ENCODE data around the gene RNF14.
A peak's percentile ranks its signal among the peaks of the same experiment; 100 is the strongest.

The RNF14 gene

DNA sequence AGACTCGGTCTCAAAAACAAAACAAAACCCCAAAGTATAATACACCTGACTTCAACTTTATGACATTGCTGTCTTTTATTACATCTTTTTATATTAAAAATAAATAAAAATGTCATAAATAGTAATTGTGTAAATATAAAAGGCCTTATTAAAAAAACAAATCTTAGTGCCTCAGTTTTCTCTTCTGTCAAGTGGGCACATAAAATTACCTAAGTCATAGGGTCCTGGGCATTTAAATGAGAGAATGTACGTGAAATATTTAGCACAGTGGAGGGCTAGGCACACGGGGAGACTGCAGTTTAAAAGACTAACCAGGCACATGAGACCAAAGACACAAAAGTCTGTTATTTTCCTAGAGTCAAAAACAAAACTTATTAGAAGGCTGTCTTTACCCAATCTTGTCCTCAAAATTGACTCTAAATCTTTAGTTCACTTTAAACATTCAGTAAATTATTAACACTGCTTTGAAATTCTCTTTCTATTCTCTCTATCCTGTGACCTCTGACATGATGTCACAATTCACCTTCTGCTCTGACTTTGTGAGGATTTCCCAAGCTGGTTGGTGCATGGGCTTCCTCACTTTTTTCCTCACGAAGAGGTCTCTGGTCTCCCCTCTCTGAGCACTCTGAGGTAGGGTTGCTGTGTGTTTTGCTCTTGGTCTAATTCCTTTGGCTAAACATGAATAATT, 2.5 kb upstream of the RNF14 start:
- TF ChIP-seq, protein P1, sequence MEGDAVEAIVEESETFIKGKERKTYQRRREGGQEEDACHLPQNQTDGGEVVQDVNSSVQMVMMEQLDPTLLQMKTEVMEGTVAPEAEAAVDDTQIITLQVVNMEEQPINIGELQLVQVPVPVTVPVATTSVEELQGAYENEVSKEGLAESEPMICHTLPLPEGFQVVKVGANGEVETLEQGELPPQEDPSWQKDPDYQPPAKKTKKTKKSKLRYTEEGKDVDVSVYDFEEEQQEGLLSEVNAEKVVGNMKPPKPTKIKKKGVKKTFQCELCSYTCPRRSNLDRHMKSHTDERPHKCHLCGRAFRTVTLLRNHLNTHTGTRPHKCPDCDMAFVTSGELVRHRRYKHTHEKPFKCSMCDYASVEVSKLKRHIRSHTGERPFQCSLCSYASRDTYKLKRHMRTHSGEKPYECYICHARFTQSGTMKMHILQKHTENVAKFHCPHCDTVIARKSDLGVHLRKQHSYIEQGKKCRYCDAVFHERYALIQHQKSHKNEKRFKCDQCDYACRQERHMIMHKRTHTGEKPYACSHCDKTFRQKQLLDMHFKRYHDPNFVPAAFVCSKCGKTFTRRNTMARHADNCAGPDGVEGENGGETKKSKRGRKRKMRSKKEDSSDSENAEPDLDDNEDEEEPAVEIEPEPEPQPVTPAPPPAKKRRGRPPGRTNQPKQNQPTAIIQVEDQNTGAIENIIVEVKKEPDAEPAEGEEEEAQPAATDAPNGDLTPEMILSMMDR (IDR thresholded peaks at IDR 0.05; ENCODE audit: poor library complexity, severe bottlenecking): no peak
- DNase-seq (ENCODE audit: low spot score) (no peak), ATAC-seq (ENCODE audit: low read depth) (no peak)
- no peaks in the 10 kb centered on the region for H3K9me3 ChIP-seq (ENCODE audit: severe bottlenecking)
- no peak overlapping the region for H3K27ac ChIP-seq (ENCODE audit: poor library complexity, severe bottlenecking)
- H3K4me3 ChIP-seq (ENCODE audit: severe bottlenecking): no peak overlapping the region
- H3K27me3 ChIP-seq (ENCODE audit: insufficient read depth, poor library complexity, severe bottlenecking): no peaks in the 10 kb centered on the region
- peaks cover 8% of the 10 kb centered on the region; the same call in 1 of the 2 replicates for H3K36me3 ChIP-seq (ENCODE audit: low read depth)
- H3K4me1 ChIP-seq (ENCODE audit: insufficient read depth, poor library complexity, severe bottlenecking): peaks cover 8% of the 10 kb centered on the region

DNA sequence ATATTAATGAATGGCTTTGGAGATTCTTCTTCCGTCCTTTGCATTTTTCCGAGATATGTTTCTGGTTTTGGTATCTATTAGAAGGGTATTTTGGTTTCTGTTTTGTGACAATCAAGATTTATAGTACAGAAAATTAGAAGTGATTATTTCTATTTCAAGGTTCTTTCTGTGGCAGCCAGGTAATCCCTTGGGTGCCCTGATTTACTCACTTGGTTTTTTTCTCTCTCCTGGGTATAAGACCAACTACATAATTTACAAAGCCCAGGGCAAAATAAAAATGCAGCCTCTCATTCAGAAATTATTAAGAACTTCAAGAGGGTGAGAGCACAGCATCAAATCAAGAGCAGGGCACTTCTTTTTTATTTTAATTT, 2.0 kb upstream of the RNF14 start:
- Histone ChIP-seq H3K36me3 (ENCODE audit: low read depth) (peaks cover 8% of the 10 kb centered on the region), H3K27ac (ENCODE audit: poor library complexity, severe bottlenecking) (no peak overlapping the region)
- DNase-seq (ENCODE audit: low spot score): no peak

DNA sequence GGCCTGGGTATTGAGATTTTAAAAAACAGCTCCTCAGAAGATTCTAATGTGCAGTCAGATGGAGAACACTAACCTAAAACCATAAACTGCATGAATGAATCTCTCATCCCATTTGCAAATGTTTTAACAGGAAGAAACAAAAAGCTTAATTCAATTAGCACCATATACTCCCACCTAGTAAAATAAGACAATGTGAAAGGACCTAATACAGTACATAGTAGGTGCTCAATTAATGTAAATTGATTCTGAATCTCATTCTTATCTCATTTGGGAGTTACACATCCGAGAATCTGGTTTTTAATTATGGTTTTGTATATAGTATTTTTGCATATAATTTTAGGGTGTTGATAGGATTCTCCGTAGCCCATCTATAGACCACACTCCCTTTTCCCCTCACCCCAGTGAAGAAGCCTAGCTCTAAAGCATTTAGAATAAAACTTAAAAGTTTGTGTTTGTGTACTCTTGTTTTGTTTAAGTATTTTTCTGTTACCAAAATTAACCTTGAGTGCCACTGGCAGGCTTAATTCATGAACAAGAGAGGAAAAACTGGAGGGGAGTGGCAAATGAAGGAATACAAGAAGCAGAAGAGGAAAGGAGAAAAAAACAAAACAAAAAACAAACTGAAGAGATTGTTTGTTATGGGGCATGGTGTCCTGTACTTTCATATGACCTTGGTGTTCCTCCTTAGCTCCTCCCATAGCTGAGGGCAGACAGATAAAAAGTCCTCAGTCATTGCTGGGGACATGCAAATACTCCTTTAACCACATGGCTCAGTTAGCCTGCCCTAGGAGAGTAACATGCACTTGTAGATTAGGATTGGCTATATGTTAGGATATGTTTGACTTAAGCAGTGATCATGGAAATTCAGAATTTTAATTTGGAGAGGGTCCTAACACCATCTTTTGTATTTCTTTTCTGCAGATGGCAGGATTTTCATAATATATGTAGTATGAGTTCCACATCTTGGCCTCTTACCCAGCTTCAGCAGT, 1.2 kb downstream of the RNF14 start:
- H3K27ac ChIP-seq (ENCODE audit: poor library complexity, severe bottlenecking): peak overlapping the region; percentile 75
- TF ChIP-seq, protein P1 (IDR thresholded peaks at IDR 0.05; ENCODE audit: poor library complexity, severe bottlenecking): no peak
- ATAC-seq (ENCODE audit: low read depth) (no peak), DNase-seq (ENCODE audit: low spot score) (no peak)
- peak overlapping the region; percentile 48 for H3K4me3 ChIP-seq (ENCODE audit: severe bottlenecking)
- no peaks in the 10 kb centered on the region for H3K9me3 ChIP-seq (ENCODE audit: severe bottlenecking)
- no peaks in the 10 kb centered on the region for H3K27me3 ChIP-seq (ENCODE audit: insufficient read depth, poor library complexity, severe bottlenecking)
- peaks cover 13% of the 10 kb centered on the region for H3K4me1 ChIP-seq (ENCODE audit: insufficient read depth, poor library complexity, severe bottlenecking)
- H3K36me3 ChIP-seq (ENCODE audit: low read depth): peaks cover 35% of the 10 kb centered on the region

More for the DNA sequence above, 2.0 kb upstream of the RNF14 start:
- ATAC-seq (ENCODE audit: low read depth): no peak
- H3K9me3 ChIP-seq (ENCODE audit: severe bottlenecking): no peaks in the 10 kb centered on the region
- TF ChIP-seq, protein P1 (IDR thresholded peaks at IDR 0.05; ENCODE audit: poor library complexity, severe bottlenecking): no peak
- H3K4me3 ChIP-seq (ENCODE audit: severe bottlenecking): no peak overlapping the region
- no peaks in the 10 kb centered on the region for H3K27me3 ChIP-seq (ENCODE audit: insufficient read depth, poor library complexity, severe bottlenecking)
- H3K4me1 ChIP-seq (ENCODE audit: insufficient read depth, poor library complexity, severe bottlenecking): peaks cover 8% of the 10 kb centered on the region

DNA sequence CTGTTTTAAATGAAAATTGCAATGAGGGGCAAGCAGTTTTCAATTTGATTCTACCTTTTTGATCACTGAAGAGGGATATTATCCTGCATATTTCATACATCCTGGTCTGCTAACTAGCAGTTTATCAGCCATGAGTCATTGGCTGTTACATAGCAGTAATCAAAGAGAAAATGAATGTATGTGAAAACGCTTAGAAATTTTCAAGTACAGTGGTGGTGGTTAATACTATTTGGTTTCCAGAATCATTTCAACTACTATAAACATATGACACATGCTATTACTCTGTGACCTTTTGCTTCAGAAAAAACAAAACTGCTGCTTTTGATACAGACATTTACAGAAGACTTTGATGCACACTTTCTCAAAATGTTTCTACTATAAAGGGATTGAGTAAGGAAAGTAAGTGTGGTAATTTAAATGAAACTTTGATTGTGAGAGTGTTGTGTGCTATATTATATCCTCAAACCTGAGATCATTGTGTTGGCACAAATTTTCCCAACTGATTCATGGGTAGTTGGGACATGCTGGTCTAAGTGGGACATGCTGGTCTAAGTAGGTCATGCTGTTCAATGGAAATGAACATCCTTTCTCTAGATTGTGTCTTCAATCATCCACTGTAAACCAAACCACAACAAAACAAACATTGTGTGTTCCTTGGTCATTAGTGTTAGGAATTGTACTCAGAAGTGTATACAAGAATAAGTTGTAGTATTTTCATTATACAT, 5.1 kb downstream of the RNF14 start:
- peaks cover 73% of the 10 kb centered on the region for H3K36me3 ChIP-seq (ENCODE audit: low read depth)
- no peak for DNase-seq (ENCODE audit: low spot score)
- no peak for ATAC-seq (ENCODE audit: low read depth)
- H3K9me3 ChIP-seq (ENCODE audit: severe bottlenecking): no peaks in the 10 kb centered on the region
- no peak overlapping the region for H3K27ac ChIP-seq (ENCODE audit: poor library complexity, severe bottlenecking)
- peaks cover 22% of the 10 kb centered on the region for H3K4me1 ChIP-seq (ENCODE audit: insufficient read depth, poor library complexity, severe bottlenecking)
- H3K4me3 ChIP-seq (ENCODE audit: severe bottlenecking): no peak overlapping the region
- H3K27me3 ChIP-seq (ENCODE audit: insufficient read depth, poor library complexity, severe bottlenecking): no peaks in the 10 kb centered on the region
- TF ChIP-seq, protein P1 (IDR thresholded peaks at IDR 0.05; ENCODE audit: poor library complexity, severe bottlenecking): no peak

All from RWPE2 (cell line).